HFF-Myc (cell line): Measurements from ENCODE around the gene SMYD3.
A peak's percentile ranks its signal among the peaks of the same experiment; 100 is the strongest.

Experiments
- DNase-seq: peaks from one replicate; pipeline ENCODE4 v3.0.0-alpha.2; 2011; ENCODE audit warnings: low read depth; ENCODE audit errors: extremely low read depth
- H3K4me3 ChIP-seq: replicated peaks from 2 replicates; pipeline ENCODE4 v1.5.1; 2011; ENCODE audit warnings: low read depth, mild to moderate bottlenecking, control low read depth, low read length
- TF ChIP-seq, protein P1 (sequence below): IDR thresholded peaks from 2 replicates; pipeline ENCODE4 v1.5.1; 2012; ENCODE audit warnings: mild to moderate bottlenecking, low read depth, low read length, control low read depth; ENCODE audit errors: missing control alignments

SMYD3 gene

DNA sequence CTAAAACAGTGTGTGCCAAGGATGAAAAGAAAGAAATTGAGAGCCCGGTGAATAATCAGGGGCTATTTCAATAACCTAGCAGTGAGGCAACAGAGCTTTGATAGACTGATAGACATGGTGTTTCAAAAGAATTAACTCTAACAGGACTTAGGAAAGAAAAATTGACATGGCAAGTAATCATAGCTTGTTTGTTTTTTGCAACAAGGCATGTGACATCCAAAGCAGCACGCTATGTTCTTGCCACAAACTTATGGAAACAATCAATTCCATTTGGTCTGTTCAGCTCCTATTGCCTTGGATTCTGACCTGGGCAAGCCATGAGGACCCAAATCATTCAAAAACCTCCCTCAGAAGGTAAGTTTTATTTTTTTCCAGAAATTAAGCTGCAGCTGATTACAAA lies 608.5 kb downstream of the SMYD3 start:
- no peak for DNase-seq
- TF ChIP-seq, protein P1, sequence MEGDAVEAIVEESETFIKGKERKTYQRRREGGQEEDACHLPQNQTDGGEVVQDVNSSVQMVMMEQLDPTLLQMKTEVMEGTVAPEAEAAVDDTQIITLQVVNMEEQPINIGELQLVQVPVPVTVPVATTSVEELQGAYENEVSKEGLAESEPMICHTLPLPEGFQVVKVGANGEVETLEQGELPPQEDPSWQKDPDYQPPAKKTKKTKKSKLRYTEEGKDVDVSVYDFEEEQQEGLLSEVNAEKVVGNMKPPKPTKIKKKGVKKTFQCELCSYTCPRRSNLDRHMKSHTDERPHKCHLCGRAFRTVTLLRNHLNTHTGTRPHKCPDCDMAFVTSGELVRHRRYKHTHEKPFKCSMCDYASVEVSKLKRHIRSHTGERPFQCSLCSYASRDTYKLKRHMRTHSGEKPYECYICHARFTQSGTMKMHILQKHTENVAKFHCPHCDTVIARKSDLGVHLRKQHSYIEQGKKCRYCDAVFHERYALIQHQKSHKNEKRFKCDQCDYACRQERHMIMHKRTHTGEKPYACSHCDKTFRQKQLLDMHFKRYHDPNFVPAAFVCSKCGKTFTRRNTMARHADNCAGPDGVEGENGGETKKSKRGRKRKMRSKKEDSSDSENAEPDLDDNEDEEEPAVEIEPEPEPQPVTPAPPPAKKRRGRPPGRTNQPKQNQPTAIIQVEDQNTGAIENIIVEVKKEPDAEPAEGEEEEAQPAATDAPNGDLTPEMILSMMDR = no peak
- H3K4me3 ChIP-seq = no peak overlapping the region

DNA sequence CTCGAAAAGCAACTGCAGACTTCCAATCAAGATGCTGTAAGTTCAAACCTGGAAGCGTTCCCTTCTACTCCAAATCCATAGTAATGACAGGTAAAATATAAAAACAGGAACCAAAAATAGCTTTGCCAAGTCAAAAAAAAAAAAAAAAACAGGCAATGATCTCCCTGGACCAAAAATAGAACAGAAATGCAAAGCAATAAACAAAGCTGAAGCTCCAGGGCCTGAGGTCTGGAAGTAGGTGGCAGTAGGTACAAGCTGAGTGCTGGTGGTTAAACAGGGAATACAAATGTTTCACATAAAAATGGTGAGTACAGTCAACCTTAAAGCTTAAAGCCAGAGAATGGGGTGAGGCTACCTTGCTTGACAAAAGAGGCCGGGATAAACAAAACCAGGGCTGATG lies 610.8 kb downstream of the SMYD3 start:
- TF ChIP-seq, protein P1 = no peak
- no peak for DNase-seq
- no peak overlapping the region for H3K4me3 ChIP-seq

DNA sequence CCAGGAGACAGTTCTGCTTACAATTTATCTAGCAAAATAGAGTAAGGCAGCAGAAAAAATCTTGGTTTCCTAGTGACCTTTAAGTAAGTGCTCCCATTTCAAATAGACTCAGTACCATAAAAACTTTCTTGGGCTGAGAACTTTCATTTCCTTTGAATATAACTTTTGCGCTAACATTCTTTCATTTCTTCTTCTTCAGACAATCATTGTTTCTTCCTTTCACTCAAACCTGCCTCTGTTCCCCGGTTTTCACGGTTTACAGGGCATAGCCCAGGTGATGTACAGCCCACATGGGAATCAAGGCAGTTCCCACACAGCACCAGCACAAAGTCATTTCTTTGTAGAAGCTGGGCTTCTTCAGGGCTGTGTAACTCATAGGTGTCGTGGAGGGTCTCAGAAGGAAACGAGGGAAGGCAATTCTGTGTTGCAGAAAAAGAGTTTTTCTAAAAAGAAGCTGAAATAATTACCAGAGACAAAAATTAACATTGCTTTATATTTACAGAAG lies 611.6 kb downstream of the SMYD3 start:
- TF ChIP-seq, protein P1 = no peak
- DNase-seq = no peak
- no peak overlapping the region for H3K4me3 ChIP-seq

DNA sequence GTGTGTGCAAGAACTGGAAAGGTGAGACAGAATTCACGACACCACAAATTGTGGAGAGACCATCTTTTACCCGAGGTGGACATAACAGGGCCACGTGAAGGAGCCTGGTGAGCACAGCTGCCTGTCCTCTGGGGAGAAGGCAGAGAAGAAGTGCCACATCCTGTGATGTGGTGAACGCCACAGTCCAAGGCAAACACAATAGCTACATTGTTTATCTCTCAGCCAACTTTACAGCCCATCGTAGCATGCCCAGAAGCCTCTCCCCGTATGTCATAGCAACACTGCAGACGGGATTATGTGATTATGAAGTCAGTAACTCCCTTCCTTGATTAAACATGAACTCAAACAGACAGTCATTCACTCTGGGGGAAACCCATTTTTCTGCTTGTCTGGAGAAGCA lies 612.2 kb downstream of the SMYD3 start:
- H3K4me3 ChIP-seq = no peak overlapping the region
- no peak for DNase-seq
- TF ChIP-seq, protein P1 = no peak

DNA sequence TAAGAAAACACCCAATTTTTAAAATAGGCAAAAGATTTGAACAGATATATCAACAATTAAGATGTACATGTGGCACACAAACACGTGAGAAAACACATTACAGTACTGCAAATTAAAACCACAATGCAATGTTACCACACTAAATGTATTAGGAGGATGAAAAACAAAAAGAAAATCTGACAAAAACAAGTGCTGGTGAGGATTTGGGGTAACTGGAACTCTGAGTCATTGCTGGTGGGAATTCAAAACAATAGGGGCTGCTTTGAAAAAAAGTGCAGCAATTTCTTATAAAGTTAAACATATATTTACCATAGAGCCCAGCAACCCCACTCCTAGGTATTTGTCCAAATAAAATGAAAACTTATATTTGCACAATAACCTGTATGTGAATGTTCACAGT lies 614.1 kb downstream of the SMYD3 start:
- TF ChIP-seq, protein P1 = no peak
- no peak for DNase-seq
- H3K4me3 ChIP-seq = no peak overlapping the region

DNA sequence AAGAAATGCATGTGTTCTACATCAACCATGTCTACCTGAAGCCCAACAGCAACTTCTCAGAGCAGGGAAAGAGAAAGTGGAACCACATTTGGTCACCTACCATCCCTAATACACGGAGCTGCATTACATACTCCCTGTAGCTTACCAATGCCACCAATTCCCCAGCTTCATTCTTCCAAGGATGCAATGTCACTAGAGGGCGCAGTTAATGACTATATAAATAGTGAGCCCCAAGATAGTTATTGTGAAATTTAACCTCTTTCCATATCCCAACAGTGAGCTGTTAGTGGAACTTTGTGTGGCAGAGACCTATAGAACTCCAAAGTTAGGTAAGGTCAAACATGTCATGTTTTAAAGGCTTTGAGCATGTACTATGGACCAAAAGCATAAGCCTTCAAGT lies 618.3 kb downstream of the SMYD3 start:
- TF ChIP-seq, protein P1 = peak; percentile 46
- no peak for DNase-seq
- no peak overlapping the region for H3K4me3 ChIP-seq

DNA sequence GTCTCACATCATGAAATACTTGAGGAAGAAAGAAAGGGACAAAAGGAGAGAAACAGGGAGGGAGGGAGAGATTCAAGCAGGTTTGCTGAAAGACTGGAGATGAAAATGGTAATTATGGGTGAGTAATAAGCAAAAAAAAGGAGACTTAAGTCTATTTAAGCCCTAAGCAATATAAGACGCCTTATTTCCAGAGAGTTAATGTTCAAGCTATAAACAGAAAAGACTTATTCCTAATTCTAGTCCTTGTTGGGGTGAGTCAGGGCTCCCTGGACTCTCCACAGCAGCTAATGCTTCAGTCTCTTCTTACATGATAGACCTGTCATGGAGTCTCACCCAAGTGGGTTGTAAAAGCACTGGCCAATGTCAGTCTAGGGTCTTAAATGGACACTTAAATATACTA lies 619.2 kb downstream of the SMYD3 start:
- H3K4me3 ChIP-seq = no peak overlapping the region
- TF ChIP-seq, protein P1 = no peak
- DNase-seq = no peak
